AG08395 (cell line): Measurements from ENCODE around the gene OR12D3.
"Not testable (repeated sequence)": the region's sequence is repeated elsewhere in the genome, so short reads cannot be mapped to it uniquely, and the experiment has no call there.

Source experiments
- DNase-seq: peaks from one replicate; pipeline ENCODE4 v3.0.0; 2012; ENCODE audit warnings: mixed read lengths, low spot score

OR12D3 gene, protein sequence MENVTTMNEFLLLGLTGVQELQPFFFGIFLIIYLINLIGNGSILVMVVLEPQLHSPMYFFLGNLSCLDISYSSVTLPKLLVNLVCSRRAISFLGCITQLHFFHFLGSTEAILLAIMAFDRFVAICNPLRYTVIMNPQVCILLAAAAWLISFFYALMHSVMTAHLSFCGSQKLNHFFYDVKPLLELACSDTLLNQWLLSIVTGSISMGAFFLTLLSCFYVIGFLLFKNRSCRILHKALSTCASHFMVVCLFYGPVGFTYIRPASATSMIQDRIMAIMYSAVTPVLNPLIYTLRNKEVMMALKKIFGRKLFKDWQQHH

DNA sequence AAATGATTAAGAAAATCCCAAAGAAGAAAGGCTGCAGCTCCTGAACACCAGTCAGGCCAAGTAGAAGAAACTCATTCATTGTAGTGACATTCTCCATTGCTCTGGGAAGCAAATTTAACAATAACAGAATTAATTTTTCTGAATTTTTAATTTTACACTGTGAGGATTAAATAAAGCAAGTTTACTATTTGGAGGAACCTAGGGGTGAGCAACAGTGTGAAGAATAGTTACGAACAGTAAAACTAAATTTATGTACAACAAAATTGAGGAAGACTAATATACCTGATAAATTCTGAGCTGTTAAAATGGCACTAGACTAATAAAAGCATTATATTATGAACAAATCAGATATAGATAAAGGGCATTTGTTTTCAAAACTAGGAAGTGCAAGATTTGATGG, at the start of gene OR12D3:
TSS of gene OR12D3 (minus strand) at position 101 of the 400 bp plus-strand sequence. CDS start at position 97, 4 bp downstream.
- no peak for DNase-seq

DNA sequence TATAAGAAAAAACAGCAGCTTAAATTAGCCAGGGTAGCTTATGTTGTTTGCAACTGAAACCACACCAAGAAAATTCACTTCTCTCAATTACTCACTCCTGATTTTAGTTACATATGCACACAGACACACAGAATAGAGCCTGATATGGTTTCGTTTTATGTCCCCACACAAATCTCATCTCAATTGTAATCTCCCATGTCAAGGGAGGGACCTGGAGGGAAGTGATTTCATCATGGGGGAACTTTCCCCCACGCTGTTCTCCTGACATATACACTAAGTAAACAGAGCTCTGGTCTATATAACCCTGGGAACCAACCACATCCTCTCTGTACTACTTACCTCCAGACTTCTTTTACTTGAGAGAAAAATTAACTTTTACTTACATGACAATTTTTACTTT, 49.5 kb upstream of the OR12D3 start:
- DNase-seq: no peak

DNA sequence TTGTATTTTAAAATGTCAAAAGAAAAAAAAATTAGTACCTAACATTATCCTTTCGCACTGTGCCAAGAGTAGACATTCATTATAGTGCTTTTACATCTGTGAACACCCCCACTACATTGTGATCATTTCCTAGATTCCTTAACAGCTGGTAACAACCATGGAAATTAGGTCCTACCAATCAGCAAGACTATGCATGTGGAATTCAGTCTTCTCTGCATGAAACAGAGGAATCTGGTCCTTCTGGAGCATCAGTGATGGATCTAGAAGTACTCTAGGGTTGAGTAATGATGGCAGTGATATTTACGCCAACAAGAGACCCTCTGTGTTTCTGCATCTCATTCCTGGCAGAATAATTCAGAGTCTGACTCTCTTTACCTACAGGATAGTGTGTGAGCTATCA, 49.1 kb upstream of the OR12D3 start:
- DNase-seq: no peak

DNA sequence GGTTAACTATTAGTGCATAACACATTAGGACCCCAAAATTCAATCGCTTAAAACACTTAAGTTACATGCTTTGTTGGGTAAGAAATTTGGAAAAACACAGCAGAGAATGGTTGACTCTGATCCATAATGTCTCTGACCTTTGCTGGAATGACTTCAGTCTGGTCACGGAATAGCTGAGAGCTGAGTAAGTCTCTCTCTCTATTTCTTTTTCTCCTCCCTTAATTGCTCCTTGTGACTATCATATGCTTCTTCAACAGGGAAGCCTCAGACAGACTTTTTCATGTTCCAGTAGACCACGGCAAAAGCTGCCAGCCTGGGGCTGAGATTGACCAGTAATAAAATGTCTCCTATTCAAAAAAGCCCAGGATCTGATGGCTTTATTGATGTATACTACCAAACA, 44.4 kb upstream of the OR12D3 start:
- DNase-seq: no peak

DNA sequence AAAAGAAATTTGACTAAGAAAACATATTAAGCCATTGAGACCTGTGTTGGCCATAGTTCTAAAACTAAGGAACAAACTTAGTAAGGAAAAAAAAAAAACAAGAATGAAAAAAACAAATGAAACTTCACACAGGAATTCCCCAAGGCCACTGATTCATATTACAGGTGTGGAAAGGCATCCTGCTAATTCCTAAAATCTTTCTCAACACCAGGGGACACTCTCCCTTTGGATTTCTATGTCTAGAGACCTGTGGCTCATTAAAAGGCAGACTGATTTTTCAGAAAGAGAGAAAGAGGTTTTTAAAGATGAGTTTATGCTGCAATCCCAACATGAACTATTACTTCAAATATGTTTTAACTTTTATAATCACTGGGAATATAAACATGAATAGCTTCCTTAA, 39.5 kb upstream of the OR12D3 start, which contains the start of gene OR12D1:
TSS of gene OR12D1 (plus strand) at position 341 of the 400 bp plus-strand sequence.
- no peak for DNase-seq

DNA sequence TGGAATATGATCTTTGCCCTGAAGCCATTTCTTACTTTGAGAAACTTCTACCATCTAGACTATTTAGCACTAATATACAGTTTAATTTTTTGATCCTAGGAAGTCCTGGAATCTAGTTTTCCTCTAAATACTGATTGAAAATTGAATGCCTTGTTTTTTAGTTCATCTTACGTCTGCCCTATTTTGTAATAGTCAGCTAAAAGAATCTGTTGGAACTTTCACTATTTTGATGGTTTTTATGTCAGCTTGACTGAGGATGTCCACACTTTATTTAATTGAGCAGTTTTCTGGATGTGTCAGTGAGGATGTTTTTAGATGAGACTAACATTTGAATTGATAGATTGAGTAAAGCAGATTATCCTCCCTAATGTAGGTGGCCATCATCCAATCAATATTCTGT, 28.7 kb upstream of the OR12D3 start:
- DNase-seq: no peak

DNA sequence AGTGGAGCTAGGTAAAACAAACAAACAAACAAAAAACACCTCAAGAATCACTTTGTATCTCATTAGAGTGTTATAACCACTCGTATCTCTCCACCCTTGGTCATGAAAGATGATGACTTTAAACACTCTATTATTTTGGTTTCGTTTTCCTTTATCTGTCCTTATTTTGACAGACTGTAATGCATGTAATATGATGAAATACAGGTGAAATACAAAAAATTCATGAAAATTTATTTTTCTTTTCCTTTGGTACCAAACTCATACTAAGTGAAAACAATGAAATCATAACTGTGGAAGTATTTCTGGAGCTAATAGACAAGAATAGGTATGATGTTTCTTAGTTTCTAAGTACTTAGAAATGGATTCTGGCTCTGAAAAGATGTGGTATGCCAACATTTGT, 24.4 kb upstream of the OR12D3 start:
- DNase-seq: no peak

DNA sequence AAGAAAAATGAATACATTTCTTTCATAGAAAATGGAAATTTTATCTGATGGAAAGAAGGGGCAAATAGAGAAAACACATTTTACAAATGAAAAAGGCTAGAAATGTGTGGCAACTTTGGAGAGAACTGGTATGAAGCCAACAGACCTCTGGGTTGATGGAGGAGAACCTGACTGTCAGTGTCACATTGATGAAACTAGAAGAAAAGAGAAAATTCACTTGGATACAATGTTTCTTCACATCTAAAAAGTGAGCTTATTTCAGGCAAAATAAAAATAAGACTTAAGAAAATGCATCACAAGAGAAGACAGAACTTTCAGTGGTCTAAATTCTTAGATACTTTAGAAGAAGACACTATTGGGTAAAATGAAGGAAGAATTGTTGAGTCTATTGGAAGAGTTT, 20.2 kb upstream of the OR12D3 start, which contains the start of gene OR12D2:
TSS of gene OR12D2 (plus strand) at position 301 of the 400 bp plus-strand sequence. CDS start 1,069 bp downstream, outside the sequence.
- DNase-seq: no peak

DNA sequence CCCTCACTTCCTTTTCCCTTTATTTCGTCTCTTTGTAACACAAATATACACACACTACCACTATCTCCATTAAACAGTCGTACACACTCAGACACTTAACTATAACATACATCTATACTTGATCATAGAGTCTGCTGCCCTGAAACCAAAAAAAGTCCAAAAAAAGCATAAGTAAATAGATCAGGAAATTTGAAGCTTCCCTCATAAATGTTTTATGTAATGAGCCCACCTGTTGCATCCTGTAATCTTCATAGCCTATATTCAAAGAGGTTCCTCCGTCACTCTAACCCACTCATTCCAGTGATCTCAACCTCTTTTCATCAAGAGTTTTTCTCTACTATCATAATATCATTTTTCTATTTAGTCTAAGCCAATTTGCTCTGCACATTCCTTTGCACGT, 13.4 kb upstream of the OR12D3 start:
- no peak for DNase-seq

DNA sequence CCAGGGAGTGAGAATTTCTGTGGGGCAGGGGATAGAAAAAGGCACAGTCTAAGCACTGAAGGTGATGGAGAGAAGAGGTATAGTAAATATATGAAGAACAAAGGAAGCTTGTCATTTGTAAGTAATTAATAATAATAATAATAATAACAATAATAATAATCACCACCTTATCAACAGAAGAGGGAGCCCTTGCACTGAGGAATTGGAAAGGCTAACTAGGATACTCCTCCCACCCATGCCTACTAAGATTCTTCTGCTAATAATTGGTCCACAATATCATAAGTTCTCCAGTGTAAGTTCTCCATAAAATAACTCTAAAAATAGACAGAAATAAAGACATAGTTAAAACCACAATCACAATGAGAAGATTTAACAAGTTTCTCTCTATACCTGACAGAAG, 912 bp upstream of the OR12D3 start:
- DNase-seq: no peak

DNA sequence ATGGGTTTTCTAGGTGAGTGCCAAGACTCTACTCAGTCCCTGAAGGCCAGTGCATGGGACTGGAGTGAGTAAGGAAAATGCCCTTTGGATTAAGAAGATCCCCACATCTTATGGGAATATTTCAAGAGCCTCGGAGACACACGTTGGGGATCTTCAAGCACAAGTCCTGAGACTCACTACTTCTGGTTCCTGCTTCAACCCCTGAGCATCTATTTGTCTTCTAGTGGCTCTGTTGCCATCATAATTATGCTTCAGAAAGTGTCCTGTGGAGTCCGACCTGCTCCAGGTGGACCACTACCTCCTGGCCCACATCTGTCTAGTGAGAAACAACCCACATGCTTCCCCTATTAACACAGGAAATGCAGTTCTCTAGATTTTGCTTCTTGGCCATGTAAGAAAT, 6.3 kb downstream of the OR12D3 start, which contains the start of gene OR5V1:
TSS of gene OR5V1 (minus strand) at position 101 of the 400 bp plus-strand sequence. CDS start 12,670 bp downstream, outside the sequence.
- no peak for DNase-seq

DNA sequence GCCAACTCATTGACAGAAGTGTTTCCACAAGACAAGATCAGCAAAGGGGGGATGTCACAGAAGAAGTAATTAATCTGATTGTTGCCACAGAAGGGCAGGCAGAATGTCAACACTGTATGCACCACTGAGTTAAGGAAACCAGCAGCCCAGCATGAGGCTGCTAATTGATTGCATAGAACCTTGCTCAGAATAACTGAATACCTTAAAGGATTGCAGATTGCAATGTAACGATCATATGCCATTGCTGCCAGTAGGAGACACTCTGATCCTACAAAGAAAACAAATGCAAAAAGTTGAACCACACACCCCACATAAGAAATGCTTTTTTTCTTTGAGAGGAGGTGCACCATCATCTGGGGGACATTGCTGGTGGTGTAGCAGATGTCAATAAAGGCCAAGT, 19.5 kb downstream of the OR12D3 start:
- DNase-seq: no peak

DNA sequence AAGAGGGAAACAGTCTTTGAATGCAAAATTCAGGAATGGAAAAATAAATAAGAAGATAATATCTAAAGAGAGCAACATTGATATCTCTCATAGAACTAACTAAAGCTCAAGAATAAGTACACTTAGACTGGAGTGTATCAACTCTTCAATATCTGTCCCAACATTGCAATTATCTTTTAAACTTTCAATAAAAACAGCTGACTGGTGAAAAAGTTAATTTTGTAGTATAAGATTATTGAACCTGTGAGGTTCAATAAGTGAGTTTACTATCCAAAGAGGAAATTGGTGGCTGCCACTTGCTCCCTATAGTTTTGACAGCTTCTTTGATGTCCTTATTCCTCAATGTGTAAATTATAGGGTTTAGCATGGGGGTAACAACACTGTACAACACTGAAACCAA, 20.1 kb downstream of the OR12D3 start:
- no peak for DNase-seq

DNA sequence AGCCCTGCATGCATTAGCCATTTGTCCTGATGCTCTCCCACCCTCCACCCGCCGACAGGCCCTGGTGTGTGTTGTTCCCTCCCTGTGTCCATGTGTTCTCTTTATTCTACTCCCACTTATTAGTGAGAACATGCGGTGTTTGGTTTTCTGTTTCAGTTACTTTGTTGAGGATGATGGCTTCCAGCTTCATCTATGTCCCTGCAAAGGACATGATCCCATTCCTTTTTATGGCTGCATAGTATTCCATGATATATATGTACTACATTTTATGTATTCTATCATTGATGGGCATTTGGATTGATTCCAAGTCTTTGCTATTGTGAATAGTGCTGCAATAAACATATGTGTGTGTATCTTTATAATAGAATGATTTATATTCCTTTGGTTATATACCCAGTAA, 25.7 kb downstream of the OR12D3 start:
- DNase-seq: not testable (repeated sequence)

DNA sequence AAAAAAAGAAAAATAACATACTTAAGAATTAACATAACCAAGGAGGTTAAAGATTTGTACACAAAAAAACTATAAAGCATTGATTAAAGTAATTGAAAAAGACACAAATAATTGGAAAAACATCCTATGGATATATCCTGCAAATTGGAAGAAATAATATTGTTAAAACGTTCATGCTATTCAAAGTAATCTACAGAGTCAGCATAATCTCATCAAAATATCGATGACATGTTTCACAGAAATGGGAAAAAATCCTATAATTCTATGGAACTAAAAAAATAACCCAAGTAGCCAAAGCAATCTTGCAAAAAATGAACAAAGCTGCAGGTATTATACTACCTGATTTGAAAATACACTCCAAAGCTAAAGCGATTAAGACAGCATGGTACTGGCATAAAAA, 29.7 kb downstream of the OR12D3 start:
- no peak for DNase-seq

DNA sequence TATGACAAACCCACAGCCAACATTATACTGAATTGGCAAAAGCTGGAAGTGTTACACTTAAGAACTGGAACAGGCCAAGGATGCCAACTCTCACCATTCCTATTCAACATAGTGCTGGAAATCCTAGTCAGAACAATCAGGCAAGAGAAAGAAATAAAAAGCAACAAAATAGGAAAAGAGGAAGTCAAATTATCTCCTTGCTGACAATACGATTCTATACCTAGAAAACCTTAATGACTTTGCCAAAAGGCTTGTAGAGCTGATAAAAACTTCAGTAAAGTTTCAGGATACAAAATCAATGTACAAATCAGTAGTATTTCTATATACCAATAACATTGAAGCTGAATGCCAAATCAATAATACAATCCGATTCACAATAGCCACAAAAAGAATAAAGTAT, 38.8 kb downstream of the OR12D3 start:
- no peak for DNase-seq

DNA sequence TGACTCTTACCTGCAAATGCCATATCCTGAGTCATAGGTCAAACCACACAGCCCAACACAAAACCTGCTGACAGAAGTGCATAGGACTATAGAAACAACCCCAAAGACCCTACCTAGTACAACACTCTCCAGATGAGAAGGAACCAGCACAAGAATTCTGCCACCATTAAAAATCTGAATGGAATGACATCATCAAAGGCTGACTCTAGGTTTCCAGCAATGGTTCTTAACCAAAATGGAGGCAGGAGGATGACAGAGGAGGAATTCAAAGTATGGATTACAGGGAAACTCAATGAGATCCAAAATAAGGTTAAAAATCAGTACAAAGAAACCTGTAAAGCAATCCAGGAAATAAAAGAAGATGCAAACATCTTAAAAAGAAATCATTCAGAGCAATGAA, 42.4 kb downstream of the OR12D3 start:
- DNase-seq: no peak

DNA sequence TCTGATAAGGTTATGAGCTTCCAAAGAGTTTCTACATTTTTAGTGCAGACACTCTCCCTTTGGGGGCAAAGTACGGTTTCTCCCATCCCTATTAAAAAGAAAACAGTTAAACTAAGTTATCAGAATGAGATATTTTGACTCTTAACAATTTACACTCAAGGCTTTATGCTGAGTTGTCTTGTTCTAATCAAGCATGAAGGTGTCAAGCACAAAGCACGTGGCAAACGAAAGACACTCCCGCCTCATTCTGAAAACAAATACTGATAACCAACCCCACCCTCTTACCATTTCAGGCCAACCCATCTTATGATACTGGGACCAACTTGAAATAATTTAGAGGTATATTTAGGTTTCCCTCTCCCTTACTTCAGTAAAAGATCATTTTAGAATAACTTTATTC, 49.3 kb downstream of the OR12D3 start:
- no peak for DNase-seq
